ENCODE results near the gene CCNK.

DNA sequence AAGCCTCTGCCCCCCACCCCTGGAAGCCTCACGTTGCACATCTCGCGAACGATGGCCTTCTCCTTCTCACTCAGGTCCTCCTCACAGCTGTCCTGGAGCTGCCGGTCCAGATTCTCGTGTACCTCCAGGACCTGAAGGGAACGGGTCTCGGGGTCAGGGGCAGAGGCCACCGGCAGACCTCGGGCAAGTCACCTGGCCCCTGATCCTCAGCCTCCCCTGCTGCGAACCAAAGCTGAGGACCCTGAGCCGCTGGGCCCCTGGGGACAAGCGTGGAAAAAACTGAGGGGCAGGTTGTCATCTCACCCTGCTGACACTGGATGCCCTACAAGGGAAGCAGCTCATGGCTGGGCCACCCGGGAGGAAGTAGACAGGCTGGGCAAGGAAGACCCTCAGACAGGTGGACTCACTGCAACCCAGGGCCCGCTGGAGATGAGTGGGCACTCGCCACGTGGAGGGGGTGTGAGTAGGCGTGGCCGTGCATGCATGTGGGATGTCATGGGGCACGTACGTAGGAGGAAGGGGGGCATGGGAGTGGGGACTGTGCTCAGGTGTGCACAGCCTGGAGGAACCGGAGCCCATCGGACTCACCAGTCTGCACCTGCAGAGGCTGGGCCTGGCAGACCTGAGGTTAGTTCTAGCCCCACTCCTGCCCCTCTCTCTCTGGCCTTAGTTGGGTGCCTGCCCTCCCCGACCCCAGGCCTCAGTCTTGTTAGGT is 35.1 kb downstream of the CCNK start:
- no peak for TF ChIP-seq POLR2AphosphoS5 (IDR thresholded peaks at IDR 0.05)
- TF ChIP-seq, protein P1, sequence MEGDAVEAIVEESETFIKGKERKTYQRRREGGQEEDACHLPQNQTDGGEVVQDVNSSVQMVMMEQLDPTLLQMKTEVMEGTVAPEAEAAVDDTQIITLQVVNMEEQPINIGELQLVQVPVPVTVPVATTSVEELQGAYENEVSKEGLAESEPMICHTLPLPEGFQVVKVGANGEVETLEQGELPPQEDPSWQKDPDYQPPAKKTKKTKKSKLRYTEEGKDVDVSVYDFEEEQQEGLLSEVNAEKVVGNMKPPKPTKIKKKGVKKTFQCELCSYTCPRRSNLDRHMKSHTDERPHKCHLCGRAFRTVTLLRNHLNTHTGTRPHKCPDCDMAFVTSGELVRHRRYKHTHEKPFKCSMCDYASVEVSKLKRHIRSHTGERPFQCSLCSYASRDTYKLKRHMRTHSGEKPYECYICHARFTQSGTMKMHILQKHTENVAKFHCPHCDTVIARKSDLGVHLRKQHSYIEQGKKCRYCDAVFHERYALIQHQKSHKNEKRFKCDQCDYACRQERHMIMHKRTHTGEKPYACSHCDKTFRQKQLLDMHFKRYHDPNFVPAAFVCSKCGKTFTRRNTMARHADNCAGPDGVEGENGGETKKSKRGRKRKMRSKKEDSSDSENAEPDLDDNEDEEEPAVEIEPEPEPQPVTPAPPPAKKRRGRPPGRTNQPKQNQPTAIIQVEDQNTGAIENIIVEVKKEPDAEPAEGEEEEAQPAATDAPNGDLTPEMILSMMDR (IDR thresholded peaks at IDR 0.05), result no peak
- TF ChIP-seq POLR2A (IDR thresholded peaks at IDR 0.05), result no peak

Data from suprapubic skin (tissue), 4 donors.